Measurements from ENCODE around the gene CACNB4. TPM values are rescaled to one million over a fixed set of nuclear protein-coding genes. Genes with fewer than 3 reads are reported as not detected.

CACNB4 gene
- 0.55 and 1.2 TPM in 2 replicates for total RNA-seq

GRCh38 chr2:152098496-152099366, at the start of gene CACNB4:
TSS of gene CACNB4 (minus strand) at chr2:152099044.

GRCh38 chr2:151828143-151828889, 270.5 kb downstream of the CACNB4 start, which contains the start of gene ARL5A:
TSS of gene ARL5A (minus strand) at chr2:151828421. CDS start at chr2:151828176, 245 bp downstream.

Other genes with a start within 250 kb of the CACNB4 start
- gene STAM2, start 76.7 kb upstream of the CACNB4 start, total RNA-seq, result 62.4 and 65.1 TPM in 2 replicates
- gene FMNL2, start 236.1 kb upstream of the CACNB4 start, total RNA-seq, result 20.5 and 37.2 TPM in 2 replicates